Chondrocyte (in vitro differentiated cells): ENCODE data around the gene IGF2BP3. TPM values are rescaled to one million over a fixed set of nuclear protein-coding genes. Genes with fewer than 3 reads are reported as not detected.

Experiments
- DNase-seq: peaks from one replicate; pipeline ENCODE4 v3.0.0; 2021; ENCODE audit warnings: mixed read lengths, low spot score
- H3K27ac Mint-ChIP-seq: one replicate; pipeline ENCODE4 v1.8.0; 2021; ENCODE audit warnings: mild to moderate bottlenecking, moderate library complexity, mixed read lengths; ENCODE audit not compliant: unreplicated experiment
- H3K27me3 Mint-ChIP-seq: 2 replicates; pipeline ENCODE4 v1.8.0; 2021; ENCODE audit warnings: low read depth, mixed read lengths
- H3K36me3 Mint-ChIP-seq: 2 replicates; pipeline ENCODE4 v1.8.0; 2021; ENCODE audit warnings: low read depth, mixed read lengths
- H3K4me1 Mint-ChIP-seq: 2 replicates; pipeline ENCODE4 v1.8.0; 2021; ENCODE audit warnings: low read depth, mild to moderate bottlenecking, mixed read lengths
- H3K4me3 Mint-ChIP-seq: one replicate; pipeline ENCODE4 v1.8.0; 2021; ENCODE audit warnings: mild to moderate bottlenecking, moderate library complexity, mixed read lengths; ENCODE audit not compliant: unreplicated experiment
- H3K9me3 Mint-ChIP-seq: 2 replicates; pipeline ENCODE4 v1.8.0; 2021; ENCODE audit warnings: low read depth, mixed read lengths
- total RNA-seq: library from RNA; stranded (reverse); gene quantifications from 3 replicates; pipeline ENCODE4 v1.2.1, GENCODE V29; 2021
- TF ChIP-seq, protein P1 (sequence below): fragments of 200-600 bp; sonication (generic); IDR thresholded peaks from 2 replicates; pipeline ENCODE4 v1.5.0; 2021; ENCODE audit warnings: antibody characterized with exemption, mild to moderate bottlenecking, moderate library complexity

The IGF2BP3 gene
- total RNA-seq, 1 donor from 2014 or later: 53.0 TPM

DNA sequence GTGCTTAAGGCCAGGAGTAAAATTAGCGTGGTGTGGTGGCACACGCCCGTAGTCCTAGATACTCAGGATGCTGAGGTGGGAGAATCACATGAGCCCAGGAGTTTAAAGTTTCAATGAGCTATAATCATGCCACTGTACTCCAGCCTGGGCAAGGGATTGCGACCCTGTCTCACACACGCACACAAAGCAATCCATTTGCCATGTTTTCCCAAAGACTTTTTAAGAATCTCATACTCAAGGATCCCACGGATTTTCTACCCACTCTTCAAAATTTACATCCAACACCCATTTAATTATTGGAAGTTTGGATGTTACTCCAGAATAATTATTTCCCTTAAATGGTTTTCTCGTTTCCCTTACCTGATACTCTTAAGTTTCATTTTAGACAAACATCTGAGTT is 47.9 kb downstream of the IGF2BP3 start:
- Mint-ChIP-seq H3K4me3 (no peak overlapping the region), H3K36me3 (no peaks in the 10 kb centered on the region), H3K27ac (no peak overlapping the region), H3K4me1 (peaks cover 29% of the 10 kb centered on the region), H3K27me3 (no peaks in the 10 kb centered on the region), H3K9me3 (no peaks in the 10 kb centered on the region)
- no peak for DNase-seq
- TF ChIP-seq, protein P1, sequence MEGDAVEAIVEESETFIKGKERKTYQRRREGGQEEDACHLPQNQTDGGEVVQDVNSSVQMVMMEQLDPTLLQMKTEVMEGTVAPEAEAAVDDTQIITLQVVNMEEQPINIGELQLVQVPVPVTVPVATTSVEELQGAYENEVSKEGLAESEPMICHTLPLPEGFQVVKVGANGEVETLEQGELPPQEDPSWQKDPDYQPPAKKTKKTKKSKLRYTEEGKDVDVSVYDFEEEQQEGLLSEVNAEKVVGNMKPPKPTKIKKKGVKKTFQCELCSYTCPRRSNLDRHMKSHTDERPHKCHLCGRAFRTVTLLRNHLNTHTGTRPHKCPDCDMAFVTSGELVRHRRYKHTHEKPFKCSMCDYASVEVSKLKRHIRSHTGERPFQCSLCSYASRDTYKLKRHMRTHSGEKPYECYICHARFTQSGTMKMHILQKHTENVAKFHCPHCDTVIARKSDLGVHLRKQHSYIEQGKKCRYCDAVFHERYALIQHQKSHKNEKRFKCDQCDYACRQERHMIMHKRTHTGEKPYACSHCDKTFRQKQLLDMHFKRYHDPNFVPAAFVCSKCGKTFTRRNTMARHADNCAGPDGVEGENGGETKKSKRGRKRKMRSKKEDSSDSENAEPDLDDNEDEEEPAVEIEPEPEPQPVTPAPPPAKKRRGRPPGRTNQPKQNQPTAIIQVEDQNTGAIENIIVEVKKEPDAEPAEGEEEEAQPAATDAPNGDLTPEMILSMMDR: no peak

DNA sequence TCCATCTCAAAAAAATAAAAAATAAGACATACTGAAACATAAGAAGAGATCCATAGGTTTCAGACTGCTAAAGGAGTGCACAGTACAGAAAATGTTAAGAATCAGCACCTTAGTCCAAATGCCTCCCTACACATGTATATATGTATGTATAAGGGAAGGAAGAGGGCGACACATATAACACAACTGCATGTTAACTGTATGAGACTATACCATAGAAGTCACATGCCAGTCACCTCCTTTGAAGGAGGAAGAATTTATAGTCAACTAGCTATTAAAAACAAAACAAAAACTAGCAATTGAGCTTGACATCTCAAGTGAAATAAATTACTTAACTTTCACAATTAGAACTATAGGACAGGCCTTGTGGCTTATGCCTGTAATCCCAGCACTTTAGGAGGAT is 50.4 kb downstream of the IGF2BP3 start:
- Mint-ChIP-seq H3K36me3 (peaks cover 8% of the 10 kb centered on the region), H3K4me1 (peaks cover 31% of the 10 kb centered on the region), H3K9me3 (no peaks in the 10 kb centered on the region), H3K27ac (no peak overlapping the region), H3K27me3 (no peaks in the 10 kb centered on the region), H3K4me3 (no peak overlapping the region)
- no peak for DNase-seq
- TF ChIP-seq, protein P1: no peak

DNA sequence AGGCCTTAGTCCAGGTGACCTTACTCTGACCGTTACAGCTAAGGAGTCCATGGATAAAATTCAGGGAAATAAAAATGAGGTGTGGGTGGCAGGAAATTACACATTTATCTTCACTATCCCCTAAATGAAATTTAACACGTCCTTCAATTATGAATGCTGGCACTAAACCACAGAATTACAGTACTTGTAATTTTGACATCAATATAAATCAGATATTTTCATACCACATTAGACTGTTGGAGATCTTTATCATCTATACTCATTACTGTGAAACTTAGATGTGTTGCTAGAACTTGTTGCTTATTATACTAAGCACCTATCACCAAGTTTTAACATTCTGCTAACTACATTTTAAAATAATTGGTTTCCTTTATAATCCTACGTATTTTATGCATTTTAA is 51.1 kb downstream of the IGF2BP3 start:
- H3K4me1 Mint-ChIP-seq: peaks cover 31% of the 10 kb centered on the region
- no peaks in the 10 kb centered on the region for H3K9me3 Mint-ChIP-seq
- H3K36me3 Mint-ChIP-seq: peaks cover 14% of the 10 kb centered on the region
- no peak overlapping the region for H3K4me3 Mint-ChIP-seq
- H3K27ac Mint-ChIP-seq: no peak overlapping the region
- H3K27me3 Mint-ChIP-seq: no peaks in the 10 kb centered on the region
- TF ChIP-seq, protein P1: no peak
- no peak for DNase-seq

DNA sequence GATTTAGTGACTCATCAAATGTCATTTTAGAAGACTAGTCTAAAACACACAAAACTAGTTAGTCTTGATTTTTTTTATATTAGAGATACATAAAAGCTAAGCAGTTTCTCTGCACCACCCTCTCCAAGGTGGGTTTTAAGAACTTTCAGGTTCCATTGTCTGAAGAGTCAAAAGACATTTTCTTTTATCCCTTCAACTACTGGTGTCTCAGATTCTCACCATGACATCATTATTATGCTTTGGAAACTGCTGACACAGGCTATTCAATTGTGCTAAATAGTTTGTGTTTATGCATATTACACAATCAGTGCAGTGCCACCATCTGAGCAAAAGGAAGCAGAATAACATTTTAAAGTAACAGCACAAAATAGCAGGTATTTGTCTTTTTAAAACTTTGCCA is 52.2 kb downstream of the IGF2BP3 start:
- Mint-ChIP-seq H3K4me3 (no peak overlapping the region), H3K27me3 (no peaks in the 10 kb centered on the region), H3K4me1 (peaks cover 28% of the 10 kb centered on the region), H3K27ac (peak overlapping the region; percentile 76), H3K36me3 (peaks cover 16% of the 10 kb centered on the region), H3K9me3 (no peaks in the 10 kb centered on the region)
- DNase-seq: no peak
- TF ChIP-seq, protein P1: peak; percentile 21

DNA sequence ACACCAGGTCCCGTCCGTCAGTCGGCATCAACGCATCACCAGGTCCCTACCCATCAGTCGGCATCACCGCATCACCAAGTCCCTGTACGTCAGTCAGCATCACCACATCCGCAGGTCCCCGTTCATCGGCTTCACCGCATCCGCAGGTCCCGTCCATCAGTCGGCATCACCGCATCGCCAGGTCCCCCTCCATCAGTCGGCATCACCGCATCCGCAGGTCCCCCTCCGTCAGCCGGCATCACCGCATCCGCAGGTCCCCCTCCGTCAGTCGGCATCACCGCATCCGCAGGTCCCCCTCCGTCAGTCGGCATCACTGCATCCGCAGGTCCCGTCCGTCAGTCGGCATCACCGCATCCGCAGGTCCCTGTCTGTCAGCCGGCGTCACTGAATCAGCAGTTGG is 55.1 kb downstream of the IGF2BP3 start:
- H3K27ac Mint-ChIP-seq: no peak overlapping the region
- no peaks in the 10 kb centered on the region for H3K27me3 Mint-ChIP-seq
- no peaks in the 10 kb centered on the region for H3K9me3 Mint-ChIP-seq
- H3K4me3 Mint-ChIP-seq: no peak overlapping the region
- DNase-seq: peak; percentile 91
- TF ChIP-seq, protein P1: no peak
- peaks cover 22% of the 10 kb centered on the region for H3K4me1 Mint-ChIP-seq
- H3K36me3 Mint-ChIP-seq: peaks cover 22% of the 10 kb centered on the region
